PC-9 (cell line): Measurements from ENCODE around the gene MAP7D2. TPM values are rescaled to one million over a fixed set of nuclear protein-coding genes. Genes with fewer than 3 reads are reported as not detected.

Experiments
- BruUV-seq: library from RNA; stranded (reverse); fragments of 400-500 nt; replicated peaks from 2 replicates; lab custom pipeline; 2021; lab: Mats Ljungman, UMichigan
- CTCF ChIA-PET: fragments of 300-600 bp; sonication (Branson Sonifier 250); formaldehyde crosslinking; loops from one replicate; lab custom pipeline; 2022; ENCODE audit warnings: antibody characterized with exemption; lab: Charles Lee
- POLR2A ChIA-PET: fragments of 300-600 bp; sonication (Branson Sonifier 250); formaldehyde crosslinking; loops from one replicate; lab custom pipeline; 2022; ENCODE audit warnings: antibody characterized with exemption; ENCODE audit not compliant: unreplicated experiment; lab: Charles Lee
- DNase-seq, 2 experiments: peaks; one replicate each; pipeline versions ENCODE4 v3.0.0 to v3.0.0-alpha.2; 2015 to 2022; ENCODE audit warnings: mixed read lengths in 1 of 2
- H2AFZ ChIP-seq: fragments of 200-600 bp; sonication (generic); 2 replicates; pipeline ENCODE4 v1.8.1; 2017; ENCODE audit warnings: antibody characterized with exemption
- H3F3A ChIP-seq: fragments of 200-600 bp; sonication (generic); 2 replicates; pipeline ENCODE4 v1.8.1; 2017; ENCODE audit warnings: antibody characterized with exemption, mild to moderate bottlenecking, low read depth; ENCODE audit not compliant: insufficient read depth
- H3K27ac ChIP-seq: fragments of 200-600 bp; sonication (generic); 2 replicates; pipeline ENCODE4 v1.6.1; 2016; ENCODE audit warnings: mixed run types
- H3K27me3 ChIP-seq: fragments of 200-600 bp; sonication (generic); 2 replicates; pipeline ENCODE4 v1.6.1; 2016; ENCODE audit warnings: low read depth, mixed run types; ENCODE audit not compliant: insufficient read depth
- H3K36me3 ChIP-seq: fragments of 200-600 bp; sonication (generic); 2 replicates; pipeline ENCODE4 v1.6.1; 2016; ENCODE audit warnings: low read depth, mixed run types
- H3K4me1 ChIP-seq: fragments of 200-600 bp; sonication (generic); replicated peaks from 2 replicates; pipeline ENCODE4 v1.6.1; 2016; ENCODE audit warnings: mixed run types; ENCODE audit not compliant: insufficient read depth
- H3K4me2 ChIP-seq: fragments of 200-600 bp; sonication (generic); 2 replicates; pipeline ENCODE4 v1.6.1; 2017; ENCODE audit warnings: mixed run types
- H3K4me3 ChIP-seq: fragments of 200-600 bp; sonication (generic); 2 replicates; pipeline ENCODE4 v1.6.1; 2016; ENCODE audit warnings: mixed run types
- H3K79me2 ChIP-seq: fragments of 200-600 bp; sonication (generic); 2 replicates; pipeline ENCODE4 v1.6.1; 2017; ENCODE audit warnings: low read depth, mixed run types
- H3K9me2 ChIP-seq: fragments of 200-600 bp; sonication (generic); 2 replicates; pipeline ENCODE4 v1.8.1; 2017; ENCODE audit warnings: mild to moderate bottlenecking; ENCODE audit not compliant: insufficient read depth
- H3K9me3 ChIP-seq: fragments of 200-600 bp; sonication (generic); 2 replicates; pipeline ENCODE4 v1.8.1; 2016; ENCODE audit warnings: low read depth; ENCODE audit not compliant: insufficient read depth
- H4K20me1 ChIP-seq: fragments of 200-600 bp; sonication (generic); 2 replicates; pipeline ENCODE4 v1.8.1; 2017; ENCODE audit not compliant: insufficient read depth
- CTCF ChIP-seq: fragments of 200-600 bp; sonication (generic); conservative IDR thresholded peaks from 2 replicates; pipeline ENCODE4 v1.6.1; 2017; ENCODE audit warnings: mixed run types, antibody characterized with exemption, mild to moderate bottlenecking, moderate library complexity
- EZH2 ChIP-seq: fragments of 200-600 bp; sonication (generic); IDR thresholded peaks from 2 replicates; pipeline ENCODE4 v1.8.0; 2017; ENCODE audit warnings: antibody characterized with exemption, low read depth
- intact Hi-C: fragments of 100-400 bp; cut with micrococcal nuclease; formaldehyde crosslinking; loops from one replicate; pipeline ENCODE4 v1.10.0; 2022; ENCODE audit not compliant: unreplicated experiment
- total RNA-seq: library from RNA; stranded (reverse); gene quantifications from 2 replicates; pipeline ENCODE4 v1.2.3, GENCODE V29; 2021

Gene MAP7D2
- total RNA-seq, 1 experiment from 2014 or later: not detected

- H3K79me2 ChIP-seq: no peaks in the 10 kb centered on the region
- no peak overlapping the region for H3K27ac ChIP-seq
- H3K36me3 ChIP-seq: no peaks in the 10 kb centered on the region
- H3K27me3 ChIP-seq: no peaks in the 10 kb centered on the region
- H3K4me1 ChIP-seq: peaks cover 23% of the 10 kb centered on the region
- CTCF ChIA-PET: no interaction called here
- intact Hi-C loops: no loop called here
- POLR2A ChIA-PET: no interaction called here
- no peak for TF ChIP-seq CTCF
- TF ChIP-seq EZH2: no peak
- H3K9me3 ChIP-seq: no peaks in the 10 kb centered on the region
- H3K4me2 ChIP-seq: no peak overlapping the region
- no peak overlapping the region for H3K4me3 ChIP-seq
- no peaks in the 10 kb centered on the region for H4K20me1 ChIP-seq
- no peaks in the 10 kb centered on the region for H3K9me2 ChIP-seq
- no TSS peak for BruUV-seq
- no peak for DNase-seq
- H2AFZ ChIP-seq: no peak overlapping the region
- H3F3A ChIP-seq: no peaks in the 10 kb centered on the region; the same call in 1 of the 2 replicates
These were observed 59.2 kb downstream of the MAP7D2 start for GRCh38 chrX:20057479-20057878.

- Histone ChIP-seq H2AFZ (no peak overlapping the region), H3K4me3 (no peak overlapping the region), H3K4me1 (peaks cover 15% of the 10 kb centered on the region), H4K20me1 (no peaks in the 10 kb centered on the region), H3K36me3 (no peaks in the 10 kb centered on the region), H3K27ac (no peak overlapping the region), H3K4me2 (no peak overlapping the region), H3K9me3 (no peaks in the 10 kb centered on the region), H3K9me2 (no peaks in the 10 kb centered on the region), H3K27me3 (no peaks in the 10 kb centered on the region), H3K79me2 (no peaks in the 10 kb centered on the region), H3F3A (no peaks in the 10 kb centered on the region; the same call in 1 of the 2 replicates)
- ChIA-PET POLR2A (no interaction called here), CTCF (no interaction called here)
- DNase-seq: no peak
- BruUV-seq: no TSS peak
- no peak for TF ChIP-seq EZH2
- no peak for TF ChIP-seq CTCF
- intact Hi-C loops: no loop called here
These were observed 60.0 kb downstream of the MAP7D2 start for GRCh38 chrX:20056704-20057103.

- no peaks in the 10 kb centered on the region for H3K9me3 ChIP-seq
- ChIA-PET POLR2A (no interaction called here), CTCF (no interaction called here)
- intact Hi-C loops: no loop called here
- H3K4me3 ChIP-seq: no peak overlapping the region
- H3K36me3 ChIP-seq: no peaks in the 10 kb centered on the region
- no TSS peak for BruUV-seq
- H3K4me2 ChIP-seq: no peak overlapping the region
- TF ChIP-seq CTCF: no peak
- no peak for TF ChIP-seq EZH2
- no peak overlapping the region for H2AFZ ChIP-seq
- H3K27ac ChIP-seq: no peak overlapping the region
- DNase-seq: no peak
- no peaks in the 10 kb centered on the region for H3K4me1 ChIP-seq
- no peaks in the 10 kb centered on the region for H4K20me1 ChIP-seq
- H3K27me3 ChIP-seq: no peaks in the 10 kb centered on the region
- no peaks in the 10 kb centered on the region for H3F3A ChIP-seq
- no peaks in the 10 kb centered on the region for H3K9me2 ChIP-seq
- no peaks in the 10 kb centered on the region for H3K79me2 ChIP-seq
These were observed 63.2 kb downstream of the MAP7D2 start for GRCh38 chrX:20053537-20053936.
